GM12891 (cell line): ENCODE data around the gene SMARCC1.

Experiments
- POLR2A ChIP-seq: IDR thresholded peaks from 2 replicates; pipeline ENCODE4 v1.6.1; 2011; ENCODE audit warnings: low read depth, low read length, control low read depth
- POLR2AphosphoS5 ChIP-seq: IDR thresholded peaks from 2 replicates; pipeline ENCODE4 v1.6.1; 2011; ENCODE audit warnings: low read depth, low read length, control low read depth
- TAF1 ChIP-seq: IDR thresholded peaks from 2 replicates; pipeline ENCODE4 v1.6.1; 2011; ENCODE audit warnings: low read depth, low read length, control low read depth

- TF ChIP-seq POLR2A (no peak), TAF1 (0 out of 2 replicates have a peak, but pooled peaks have one; percentile 10), POLR2AphosphoS5 (no peak)
These were observed 21.2 kb upstream of the SMARCC1 start, which contains the start of gene DHX30 for GRCh38 chr3:47802734-47803479.
